NCI-H748 (cell line): ENCODE measurements around the gene CAMKK1.
A peak's percentile ranks its signal among the peaks of the same experiment; 100 is the strongest.

Experiments
- DNase-seq: peaks from one replicate; lab custom pipeline; 2025; ENCODE audit not compliant: unreplicated experiment; lab: John Stamatoyannopoulos, UW

CAMKK1 gene

GRCh38 chr17:3918372-3919122 lies 25.7 kb upstream of the CAMKK1 start:
- no peak for DNase-seq

- DNase-seq, result no peak
Observed at GRCh38 chr17:3917391-3917931, 24.6 kb upstream of the CAMKK1 start.

- DNase-seq, result no peak
Observed at GRCh38 chr17:3916825-3917224, 24.0 kb upstream of the CAMKK1 start.

GRCh38 chr17:3915995-3916696 lies 23.3 kb upstream of the CAMKK1 start, which contains the start of gene P2RX1:
TSS of gene P2RX1 (minus strand) at chr17:3916465. CDS start at chr17:3916225, 240 bp downstream.
- DNase-seq, result no peak

GRCh38 chr17:3915581-3915994 lies 22.7 kb upstream of the CAMKK1 start:
- no peak for DNase-seq

GRCh38 chr17:3914312-3914670 lies 21.4 kb upstream of the CAMKK1 start:
- DNase-seq, result no peak

- DNase-seq, result peak; percentile 71
Observed at GRCh38 chr17:3913531-3914311, 20.9 kb upstream of the CAMKK1 start.

- no peak for DNase-seq
Observed at GRCh38 chr17:3912827-3913226, 20.0 kb upstream of the CAMKK1 start.

- no peak for DNase-seq
Observed at GRCh38 chr17:3911271-3912053, 18.6 kb upstream of the CAMKK1 start.

- DNase-seq, result no peak
Observed at GRCh38 chr17:3910420-3911270, 17.8 kb upstream of the CAMKK1 start.

- DNase-seq, result no peak
Observed at GRCh38 chr17:3909257-3909656, 16.4 kb upstream of the CAMKK1 start.

- DNase-seq, result no peak
Observed at GRCh38 chr17:3907483-3908216, 14.8 kb upstream of the CAMKK1 start.

- no peak for DNase-seq
Observed at GRCh38 chr17:3906881-3907280, 14.0 kb upstream of the CAMKK1 start.

- no peak for DNase-seq
Observed at GRCh38 chr17:3905017-3905520, 12.2 kb upstream of the CAMKK1 start.

GRCh38 chr17:3904501-3904900 lies 11.6 kb upstream of the CAMKK1 start:
- no peak for DNase-seq

GRCh38 chr17:3903881-3904290 lies 11.0 kb upstream of the CAMKK1 start:
- no peak for DNase-seq

- no peak for DNase-seq
Observed at GRCh38 chr17:3903051-3903825, 10.4 kb upstream of the CAMKK1 start.

- no peak for DNase-seq
Observed at GRCh38 chr17:3900646-3901045, 7.8 kb upstream of the CAMKK1 start.
